HCT116 (cell line): Measurements from ENCODE around the gene TBX20. TPM values are rescaled to one million over a fixed set of nuclear protein-coding genes. Genes with fewer than 3 reads are reported as not detected.

Source experiments
- ATAC-seq: fragments of 200-7000 bp; cut with Tn5 transposase; 2 replicates; pipeline ENCODE4 v1.9.1; 2020; ENCODE audit warnings: mild to moderate bottlenecking, moderate library complexity
- Bru-seq: library from RNA; stranded (reverse); fragments of 400-500 nt; gene quantifications from one replicate; lab custom pipeline; 2021; lab: Mats Ljungman, UMichigan
- BruChase-seq, 2 experiments: library from RNA; stranded (reverse); fragments of 400-500 nt; gene quantifications; one replicate each; lab custom pipeline; 2021; lab: Mats Ljungman, UMichigan
- BruUV-seq: library from RNA; stranded (reverse); fragments of 400-500 nt; replicated peaks from 2 replicates; lab custom pipeline; 2021; lab: Mats Ljungman, UMichigan
- CTCF ChIA-PET: fragments of 300-600 bp; sonication (Branson Sonifier 250); formaldehyde crosslinking; loops from one replicate; lab custom pipeline; 2021; ENCODE audit warnings: antibody characterized with exemption; lab: Charles Lee
- POLR2A ChIA-PET: fragments of 300-600, 350-600 bp; sonication (Branson Sonifier 250); formaldehyde crosslinking; loops from one replicate; lab custom pipeline; 2021; ENCODE audit warnings: antibody characterized with exemption; lab: Charles Lee
- RAD21 ChIA-PET, 2 experiments: fragments of 300-600 bp; sonication (Branson Sonifier 250); formaldehyde crosslinking; loops; one replicate each; lab custom pipeline; 2023; ENCODE audit warnings: low total read pairs in 2 of 2; ENCODE audit not compliant: uncharacterized antibody in 2 of 2, unreplicated experiment in 2 of 2, low non-redundant PET in 1 of 2; lab: Charles Lee
- DNase-seq: peaks from one replicate; pipeline ENCODE4 v3.0.0-alpha.2; 2010; ENCODE audit warnings: low read depth, low spot score
- H2AFZ ChIP-seq: fragments of 200-600 bp; shearing (Covaris generic), sonication (generic); 2 replicates; pipeline ENCODE4 v1.6.1; 2017; ENCODE audit warnings: low read depth, mixed run types, mixed read lengths, antibody characterized with exemption, low read length; ENCODE audit not compliant: poor library complexity, severe bottlenecking
- H3K27ac ChIP-seq: 2 replicates; pipeline ENCODE4 v1.5.1; 2012; ENCODE audit warnings: low read depth, low read length
- H3K27me3 ChIP-seq: fragments of 200-600 bp; sonication (generic); 2 replicates; pipeline ENCODE4 v1.6.1; 2016; ENCODE audit warnings: mixed run types, low read length, mixed read lengths; ENCODE audit not compliant: insufficient read depth
- H3K36me3 ChIP-seq, 2 experiments: fragments of 200-500 bp in 1 of 2; fragments of 200-600 bp in 1 of 2; sonication (Bioruptor generic) in 1 of 2; sonication (generic) in 1 of 2; 2 replicates each; pipeline versions ENCODE4 v1.5.1 to v1.6.1; 2014 to 2016; ENCODE audit warnings: low read length in 2 of 2, inconsistent platforms in 1 of 2, mixed read lengths in 1 of 2, mixed run types in 1 of 2; ENCODE audit not compliant: insufficient read depth in 2 of 2, control insufficient read depth in 1 of 2
- H3K4me1 ChIP-seq, 2 experiments: fragments of 200-600 bp in 1 of 2; sonication (generic) in 1 of 2; 2 replicates each; pipeline versions ENCODE4 v1.5.1 to v1.6.1; 2012 to 2017; ENCODE audit warnings: low read length in 2 of 2, inconsistent platforms in 1 of 2, mild to moderate bottlenecking in 1 of 2, mixed read lengths in 1 of 2, mixed run types in 1 of 2, moderate library complexity in 1 of 2; ENCODE audit not compliant: insufficient read depth in 2 of 2, control insufficient read depth in 1 of 2
- H3K4me2 ChIP-seq: fragments of 200-600 bp; sonication (generic); 2 replicates; pipeline ENCODE4 v1.6.1; 2017; ENCODE audit warnings: mixed run types, low read length, mixed read lengths
- H3K4me3 ChIP-seq, 2 experiments: fragments of 200-600 bp in 1 of 2; sonication (generic) in 1 of 2; replicated peaks in 1 of 2; 2 replicates each; pipeline ENCODE4 v1.5.1; 2011 to 2016; ENCODE audit warnings: low read length in 2 of 2, control low read depth in 1 of 2, low read depth in 1 of 2, mild to moderate bottlenecking in 1 of 2, mixed read lengths in 1 of 2, mixed run types in 1 of 2
- H3K79me2 ChIP-seq: fragments of 200-600 bp; sonication (generic); 2 replicates; pipeline ENCODE4 v1.6.1; 2017; ENCODE audit warnings: mild to moderate bottlenecking, mixed run types, low read length, moderate library complexity, mixed read lengths; ENCODE audit not compliant: insufficient read depth
- H3K9ac ChIP-seq: fragments of 200-600 bp; sonication (generic); 2 replicates; pipeline ENCODE4 v1.6.1; 2016; ENCODE audit warnings: low read length, mixed read lengths
- H3K9me2 ChIP-seq: fragments of 200-600 bp; sonication (generic), shearing (Covaris generic); 2 replicates; pipeline ENCODE4 v1.6.1; 2017; ENCODE audit warnings: mixed run types, mild to moderate bottlenecking, moderate library complexity; ENCODE audit not compliant: insufficient read depth
- H3K9me3 ChIP-seq, 2 experiments: fragments of 200-500 bp in 1 of 2; fragments of 200-600 bp in 1 of 2; sonication (Bioruptor generic) in 1 of 2; sonication (generic) in 1 of 2; 2 replicates each; pipeline ENCODE4 v1.6.1; 2014 to 2017; ENCODE audit warnings: low read length in 2 of 2, mixed read lengths in 2 of 2, inconsistent platforms in 1 of 2, low read depth in 1 of 2, mild to moderate bottlenecking in 1 of 2, mixed run types in 1 of 2, moderate library complexity in 1 of 2; ENCODE audit not compliant: control insufficient read depth in 1 of 2, insufficient read depth in 1 of 2
- H4K20me1 ChIP-seq: fragments of 200-600 bp; sonication (generic), shearing (Covaris generic); 2 replicates; pipeline ENCODE4 v1.6.1; 2017; ENCODE audit warnings: mixed run types, mild to moderate bottlenecking, moderate library complexity; ENCODE audit not compliant: insufficient read depth
- CBX3 ChIP-seq: IDR thresholded peaks from 2 replicates; pipeline ENCODE4 v1.6.1; 2012; ENCODE audit warnings: low read depth
- CEBPB ChIP-seq: IDR thresholded peaks from 2 replicates; pipeline ENCODE4 v1.6.1; 2012; ENCODE audit warnings: low read depth
- EGR1 ChIP-seq: IDR thresholded peaks from 2 replicates; pipeline ENCODE4 v1.6.1; 2012; ENCODE audit warnings: low read depth
- ELF1 ChIP-seq: IDR thresholded peaks from 2 replicates; pipeline ENCODE4 v1.6.1; 2012; ENCODE audit warnings: low read depth, borderline replicate concordance
- EZH2phosphoT487 ChIP-seq: fragments of 200-600 bp; IDR thresholded peaks from 2 replicates; pipeline ENCODE4 v1.6.1; 2018; ENCODE audit warnings: antibody characterized with exemption, borderline replicate concordance
- FOSL1 ChIP-seq: IDR thresholded peaks from 2 replicates; pipeline ENCODE4 v1.6.1; 2012; ENCODE audit warnings: low read depth
- JUND ChIP-seq: IDR thresholded peaks from 2 replicates; pipeline ENCODE4 v1.6.1; 2012
- POLR2AphosphoS5 ChIP-seq: IDR thresholded peaks from 2 replicates; pipeline ENCODE4 v1.6.1; 2011; ENCODE audit warnings: mild to moderate bottlenecking, low read depth, low read length, moderate library complexity
- TCF7L2 ChIP-seq: IDR thresholded peaks from 2 replicates; pipeline ENCODE4 v1.7.0; 2011; ENCODE audit warnings: borderline replicate concordance, inconsistent platforms; ENCODE audit not compliant: insufficient read depth, insufficient read length; ENCODE audit errors: extremely low read depth
- ZBTB33 ChIP-seq: IDR thresholded peaks from 2 replicates; pipeline ENCODE4 v1.6.1; 2011; ENCODE audit warnings: mild to moderate bottlenecking, low read length, moderate library complexity; ENCODE audit not compliant: insufficient replicate concordance; ENCODE audit errors: extremely low read depth
- ZFX ChIP-seq: fragments of 450-650 bp; IDR thresholded peaks from 2 replicates; pipeline ENCODE4 v1.6.1; 2017
- ZNF274 ChIP-seq: fragments of 200-500 bp; sonication (Bioruptor generic); IDR thresholded peaks from 2 replicates; pipeline ENCODE4 v1.6.1; 2014; ENCODE audit warnings: mild to moderate bottlenecking, low read depth, low read length, inconsistent platforms
- intact Hi-C: fragments of 100-400 bp; cut with micrococcal nuclease; formaldehyde crosslinking; loops from 2 replicates; pipeline ENCODE4 v1.10.0; 2022
- long read RNA-seq: library from polyadenylated mRNA; unstranded; transcript quantifications from one replicate; pipeline ENCODE4 v2.0.0, GENCODE V29; 2021; ENCODE audit not compliant: unreplicated experiment
- polyA plus RNA-seq: library from polyadenylated mRNA; unstranded; fragments of >200 nt; gene quantifications from 2 replicates; pipeline ENCODE4 v1.2.1, GENCODE V29; 2012; ENCODE audit warnings: missing spikeins
- total RNA-seq: library from RNA; stranded (reverse); gene quantifications from one replicate; pipeline ENCODE4 v1.2.1, GENCODE V29; 2021; ENCODE audit not compliant: unreplicated experiment

Gene TBX20, protein sequence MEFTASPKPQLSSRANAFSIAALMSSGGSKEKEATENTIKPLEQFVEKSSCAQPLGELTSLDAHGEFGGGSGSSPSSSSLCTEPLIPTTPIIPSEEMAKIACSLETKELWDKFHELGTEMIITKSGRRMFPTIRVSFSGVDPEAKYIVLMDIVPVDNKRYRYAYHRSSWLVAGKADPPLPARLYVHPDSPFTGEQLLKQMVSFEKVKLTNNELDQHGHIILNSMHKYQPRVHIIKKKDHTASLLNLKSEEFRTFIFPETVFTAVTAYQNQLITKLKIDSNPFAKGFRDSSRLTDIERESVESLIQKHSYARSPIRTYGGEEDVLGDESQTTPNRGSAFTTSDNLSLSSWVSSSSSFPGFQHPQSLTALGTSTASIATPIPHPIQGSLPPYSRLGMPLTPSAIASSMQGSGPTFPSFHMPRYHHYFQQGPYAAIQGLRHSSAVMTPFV
- total RNA-seq = not detected
- polyA plus RNA-seq = not detected in 2 replicates
- Bru-seq, nascent RNA = percentile 2 among the genes with signal in this experiment
- not detected for BruChase-seq, experiment 1, labeled RNA remaining after a 6-hour chase
- BruChase-seq, experiment 2, labeled RNA remaining after a 2-hour chase = percentile 2 among the genes with signal in this experiment
- long read RNA-seq = 0 reads

GRCh38 chr7:35253710-35254495 lies at the start of gene TBX20:
Gene TBX20 (minus strand): TSS chr7:35254100. CDS start chr7:35253620, 480 bp downstream.
- Histone ChIP-seq H4K20me1 (no peaks in the 10 kb centered on the region), H3K9me2 (no peaks in the 10 kb centered on the region), H3K4me2 (no peak within 1 kb of the TSS), H2AFZ (no peak within 1 kb of the TSS), H3K9ac (no peak within 1 kb of the TSS), H3K27me3 (peaks cover 39% of the 10 kb centered on the region), H3K4me1 (no peaks in the 10 kb centered on the region), H3K27ac (no peak within 1 kb of the TSS), H3K4me3 (no peak within 1 kb of the TSS), H3K79me2 (no peaks in the 10 kb centered on the region), H3K9me3 (no peaks in the 10 kb centered on the region), H3K36me3 (no peaks in the 10 kb centered on the region)
- ATAC-seq = no peak
- no peak for DNase-seq
- no peak for TF ChIP-seq TCF7L2
- TF ChIP-seq CEBPB = no peak
- TF ChIP-seq ZNF274 = no peak
- POLR2A ChIA-PET = no interaction called here
- intact Hi-C loops = no loop called here
- no TSS peak for BruUV-seq
- RAD21 ChIA-PET = no interaction called here
- CTCF ChIA-PET = no interaction called here

DNA sequence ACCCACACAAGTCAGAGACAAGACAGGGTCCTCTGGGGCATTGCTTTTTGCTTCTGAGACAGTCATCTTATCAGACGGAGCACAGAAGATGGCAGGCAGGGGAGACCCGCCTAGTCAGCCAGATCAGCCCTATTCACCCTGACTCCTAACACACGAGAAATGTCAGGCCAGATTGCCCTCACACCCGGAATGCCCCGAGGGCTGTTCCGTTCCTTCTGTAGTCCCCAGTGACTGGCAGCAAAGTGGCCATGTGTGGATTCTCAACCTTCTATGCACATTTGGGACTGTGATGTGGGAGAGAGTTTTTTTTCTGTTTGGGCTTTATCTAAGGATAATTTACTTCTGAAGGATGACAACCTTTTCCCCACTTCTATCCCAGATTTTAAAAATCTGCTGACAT lies 35.5 kb upstream of the TBX20 start:
- BruUV-seq = no TSS peak
- intact Hi-C loops = no loop called here
- H3K9ac ChIP-seq = no peak overlapping the region

More for the DNA sequence above, 35.5 kb upstream of the TBX20 start:
- POLR2A ChIA-PET = no interaction called here
- H3K27ac ChIP-seq = no peak overlapping the region
- no peak for TF ChIP-seq ZNF274
- no peak for TF ChIP-seq ELF1
- no peak for TF ChIP-seq EGR1
- no peak for TF ChIP-seq JUND
- no peak for TF ChIP-seq EZH2phosphoT487
- no peak for TF ChIP-seq CBX3
- no peak for TF ChIP-seq ZBTB33
- no peak for TF ChIP-seq FOSL1
- no peak for TF ChIP-seq POLR2AphosphoS5
- no peak for TF ChIP-seq ZFX
- TF ChIP-seq, all 23 proteins: peak for 0
- H4K20me1 ChIP-seq = no peaks in the 10 kb centered on the region
- no peaks in the 10 kb centered on the region for H3K79me2 ChIP-seq
- no peak overlapping the region for H2AFZ ChIP-seq
- ChIA-PET RAD21 (no interaction called here), CTCF (no interaction called here)
- H3K36me3 ChIP-seq = no peaks in the 10 kb centered on the region
- H3K9me2 ChIP-seq = no peaks in the 10 kb centered on the region
- no peak overlapping the region for H3K4me2 ChIP-seq
- H3K4me3 ChIP-seq = no peak overlapping the region
- H3K9me3 ChIP-seq = no peaks in the 10 kb centered on the region
- DNase-seq (no peak), ATAC-seq (no peak)
- H3K4me1 ChIP-seq = no peaks in the 10 kb centered on the region
- no peaks in the 10 kb centered on the region; the same call in 1 of the 2 replicates for H3K27me3 ChIP-seq
